Measurements from ENCODE around the gene CFDP1.

- TF ChIP-seq CTCF (conservative IDR thresholded peaks at IDR 0.05; ENCODE audit: low read depth, low read length) (no peak), EZH2phosphoT487 (IDR thresholded peaks at IDR 0.05; ENCODE audit: borderline replicate concordance, low read length) (no peak), EZH2 (IDR thresholded peaks at IDR 0.05; ENCODE audit: low read length, unreplicated experiment) (no peak)
Observed at GRCh38 chr16:75304521-75305363, 128.6 kb downstream of the CFDP1 start.

Measured in PC-3 (cell line).